Ramos (cell line): ENCODE results near the gene MAPK11.
"Not testable (repeated sequence)": the region's sequence is repeated elsewhere in the genome, so short reads cannot be mapped to it uniquely, and the experiment has no call there.

Experiments used
- in situ Hi-C: fragments of 300-500 bp; cut with MboI; formaldehyde crosslinking; loops from one replicate; pipeline ENCODE4 v1.14.3; 2022; ENCODE audit warnings: low sequenced_read_pairs; ENCODE audit not compliant: unreplicated experiment

The MAPK11 gene

GRCh38 chr22:50280022-50280707 is 10.0 kb upstream of the MAPK11 start:
- in situ Hi-C loops, result no loop called here

GRCh38 chr22:50278956-50279619 is 8.9 kb upstream of the MAPK11 start:
- in situ Hi-C loops, result loop anchor here (5.0 kb wide), 1 partner anchor 48 kb away; the partner anchor contains the start of gene DENND6B

GRCh38 chr22:50278461-50278860 is 8.3 kb upstream of the MAPK11 start:
- in situ Hi-C loops, result loop anchor here (5.0 kb wide), 1 partner anchor 49 kb away; the partner anchor contains the start of gene DENND6B

DNA sequence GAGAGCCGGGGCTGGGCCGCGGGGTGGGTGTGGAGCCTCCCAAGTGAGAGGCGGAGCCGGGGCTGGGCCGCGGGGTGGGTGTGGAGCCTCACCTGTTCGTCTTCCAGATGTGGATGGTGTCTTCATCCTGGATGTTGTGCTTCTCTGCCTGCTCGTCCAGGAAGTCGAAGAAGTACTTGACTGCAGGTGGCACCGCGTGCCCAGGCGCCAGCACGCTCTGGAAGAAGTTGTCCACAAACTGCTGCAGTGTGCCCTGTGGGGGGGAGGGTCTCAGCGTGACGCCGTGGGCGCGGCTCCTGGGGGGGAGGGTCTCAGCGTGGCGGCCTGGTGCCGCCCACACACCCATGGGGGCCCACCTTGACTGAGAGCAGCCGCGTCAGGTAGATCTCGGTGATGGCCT is 7.6 kb upstream of the MAPK11 start:
- in situ Hi-C loops, result loop anchor here (5.0 kb wide), 1 partner anchor 50 kb away; the partner anchor contains the start of gene DENND6B

DNA sequence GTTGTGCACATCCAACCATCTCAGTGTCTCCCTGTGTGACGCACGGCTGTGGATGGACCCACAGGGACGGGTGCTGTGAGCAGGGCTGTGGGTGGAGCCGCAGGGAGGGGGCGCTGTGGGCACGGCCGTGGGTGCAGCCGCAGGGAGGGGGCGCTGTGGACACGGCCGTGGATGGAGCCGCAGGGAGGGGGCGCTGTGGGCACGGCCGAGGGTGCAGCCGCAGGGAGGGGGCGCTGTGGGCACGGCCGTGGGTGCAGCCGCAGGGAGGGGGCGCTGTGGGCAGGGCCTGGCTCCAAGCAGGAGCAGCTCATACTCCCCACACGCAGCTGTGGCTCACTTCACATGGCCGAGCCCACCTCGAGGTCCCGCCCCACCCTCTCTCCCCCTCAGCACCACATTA is 6.0 kb upstream of the MAPK11 start:
- in situ Hi-C loops, result loop anchor here (5.0 kb wide), 1 partner anchor 51 kb away; the partner anchor contains the start of gene DENND6B

- in situ Hi-C loops, result loop anchor here (5.0 kb wide), 1 partner anchor 52 kb away; the partner anchor contains the start of gene DENND6B
Observed at GRCh38 chr22:50275181-50276055, 5.2 kb upstream of the MAPK11 start.

- in situ Hi-C loops, result loop anchor here (5.0 kb wide), 1 partner anchor 53 kb away; the partner anchor contains the start of gene DENND6B
Observed at GRCh38 chr22:50274771-50275170, 4.6 kb upstream of the MAPK11 start.

- in situ Hi-C loops, result no loop called here
Observed at GRCh38 chr22:50274311-50274710, 4.1 kb upstream of the MAPK11 start.

GRCh38 chr22:50273781-50274180 is 3.6 kb upstream of the MAPK11 start:
- in situ Hi-C loops, result not testable (repeated sequence)

- in situ Hi-C loops, result not testable (repeated sequence)
Observed at GRCh38 chr22:50273352-50273751, 3.2 kb upstream of the MAPK11 start.

GRCh38 chr22:50272044-50272802 is 2.0 kb upstream of the MAPK11 start:
- in situ Hi-C loops, result no loop called here

GRCh38 chr22:50271519-50271970 is 1.4 kb upstream of the MAPK11 start:
- in situ Hi-C loops, result no loop called here

GRCh38 chr22:50270666-50271394 is 650 bp upstream of the MAPK11 start:
- in situ Hi-C loops, result no loop called here

DNA sequence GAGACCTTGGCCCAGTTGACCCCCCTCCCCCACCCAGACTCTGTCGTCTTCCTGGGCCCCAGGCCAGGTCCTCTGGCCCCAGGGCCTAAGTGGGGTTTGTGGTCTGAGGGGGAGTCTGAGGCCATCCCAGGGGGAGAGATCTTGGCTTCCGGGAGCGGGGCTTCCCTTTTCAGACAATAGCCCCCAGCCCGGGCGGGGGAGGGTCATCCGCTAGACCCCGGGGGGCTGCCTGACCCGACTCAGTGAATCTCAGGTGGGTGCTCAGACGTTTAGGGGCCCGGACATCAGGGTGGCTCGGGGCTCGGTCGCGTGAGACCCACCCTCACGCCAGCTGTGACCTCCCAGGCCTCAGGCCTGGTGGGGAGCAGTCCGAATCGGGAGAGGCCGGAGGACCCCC is 609 bp downstream of the MAPK11 start:
- in situ Hi-C loops, result no loop called here

DNA sequence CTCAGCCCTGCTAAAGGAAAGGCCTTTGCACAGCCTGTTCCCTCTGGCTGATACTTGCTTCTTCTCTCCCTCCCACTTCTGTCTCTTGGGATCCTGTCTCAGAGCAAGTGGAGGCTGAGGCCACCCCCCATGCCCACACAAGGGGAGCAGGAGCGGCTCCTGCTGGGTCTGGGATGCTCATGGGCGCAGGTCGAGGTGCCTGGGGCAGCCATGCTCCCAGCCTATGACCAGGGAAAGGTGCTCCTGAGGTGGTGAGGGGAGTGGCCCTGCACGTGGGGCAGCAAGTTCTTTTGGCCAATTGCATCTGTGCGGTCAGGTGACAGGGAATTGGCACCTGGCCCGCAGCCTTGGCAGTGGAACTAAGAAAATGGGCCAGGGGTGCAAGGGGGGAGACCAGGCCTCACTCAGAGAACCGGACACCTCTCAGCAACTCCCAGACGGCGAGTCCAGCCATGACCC is 1.5 kb downstream of the MAPK11 start:
- in situ Hi-C loops, result no loop called here

DNA sequence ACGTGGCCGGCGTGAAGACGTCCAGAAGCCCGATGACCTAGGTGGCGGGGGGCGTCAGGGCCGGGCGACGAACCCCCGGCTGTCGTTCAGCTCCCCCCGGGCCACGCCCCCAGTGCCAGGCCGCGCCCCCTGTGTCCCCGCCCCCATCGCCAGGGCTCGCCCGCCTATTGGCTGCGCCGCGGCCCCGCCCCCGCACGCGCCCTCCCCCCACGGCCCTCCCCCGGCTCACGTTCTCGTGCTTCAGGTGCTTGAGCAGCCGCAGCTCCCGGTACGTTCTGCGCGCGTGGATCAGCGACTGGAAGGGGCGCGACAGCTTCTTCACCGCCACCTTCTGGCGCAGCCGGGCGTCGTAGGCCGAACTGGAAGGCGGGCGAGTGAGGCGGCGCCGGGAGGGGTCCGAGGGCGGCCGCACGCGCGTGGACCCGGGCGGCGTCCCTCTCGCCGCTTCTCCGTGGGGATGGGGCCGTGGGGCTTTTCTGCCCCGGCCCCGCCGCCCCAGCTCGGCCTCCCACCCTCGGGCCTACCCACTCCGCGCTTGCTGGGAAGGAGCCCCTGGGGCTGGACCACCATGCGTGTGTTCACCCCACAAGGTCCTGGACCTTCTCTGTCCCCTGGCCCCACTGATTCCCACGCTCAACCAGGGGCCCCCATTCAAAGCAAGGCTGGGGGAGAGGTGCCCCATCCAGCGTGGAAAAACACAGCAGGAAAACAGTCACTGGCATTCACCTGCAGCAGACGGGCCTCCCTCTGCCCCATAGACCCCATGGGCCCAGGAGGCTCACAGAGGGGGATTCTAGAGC is 2.4 kb downstream of the MAPK11 start:
- in situ Hi-C loops, result no loop called here

DNA sequence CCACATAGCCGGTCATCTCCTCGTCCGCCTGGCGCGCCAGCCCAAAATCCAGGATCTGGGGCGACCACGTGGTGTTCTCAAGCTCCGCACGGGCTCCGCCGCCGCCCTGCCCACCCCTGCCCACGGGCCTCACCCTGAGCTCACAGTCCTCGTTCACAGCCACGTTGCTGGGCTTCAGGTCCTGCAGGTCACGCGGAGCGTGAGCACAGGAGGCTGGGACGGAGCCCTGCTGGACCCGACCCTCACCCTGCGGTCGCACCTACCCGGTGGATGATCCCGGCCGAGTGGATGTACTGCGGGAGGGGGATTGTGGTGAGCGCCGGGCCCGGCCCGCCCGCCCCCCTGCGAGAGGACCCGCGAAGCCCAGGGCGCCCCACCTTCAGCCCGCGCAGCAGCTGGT is 3.2 kb downstream of the MAPK11 start:
- in situ Hi-C loops, result no loop called here

DNA sequence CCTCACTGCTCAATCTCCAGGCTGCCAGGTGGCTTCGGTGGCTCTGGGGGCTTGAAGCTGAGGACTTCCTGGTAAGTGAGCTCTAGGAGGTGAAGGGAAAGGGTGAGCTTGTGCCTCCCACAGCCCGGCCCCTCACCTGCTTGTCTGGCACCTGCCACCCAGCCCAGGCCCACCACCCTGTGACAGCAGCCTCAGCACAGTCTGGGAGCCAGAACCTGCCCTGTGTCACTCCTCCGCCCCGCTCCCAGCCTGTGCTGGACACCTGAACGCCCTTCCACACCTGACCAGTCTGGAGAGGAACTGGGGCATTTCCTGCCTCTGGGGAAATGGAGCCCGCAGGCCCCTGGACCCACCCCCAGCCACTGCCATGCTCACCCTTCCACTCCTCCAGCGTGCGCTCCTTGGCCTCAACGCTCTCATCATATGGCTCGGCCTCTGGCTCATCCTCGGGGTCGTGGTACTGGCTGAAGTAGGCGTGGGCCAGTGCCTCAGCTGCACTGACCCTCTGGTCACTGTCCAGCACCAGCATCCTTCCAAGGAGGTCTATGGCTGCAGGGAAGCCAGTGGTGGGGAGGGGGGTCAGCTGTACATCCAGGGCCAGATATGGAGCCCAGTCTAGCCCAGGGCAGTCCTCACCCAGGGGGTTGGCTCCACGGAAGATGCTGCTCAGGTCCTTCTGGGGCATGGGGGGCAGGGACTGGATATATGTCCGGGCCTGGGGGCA is 5.1 kb downstream of the MAPK11 start:
- in situ Hi-C loops, result no loop called here
